ENCODE results near the gene SLC19A1.

DNA sequence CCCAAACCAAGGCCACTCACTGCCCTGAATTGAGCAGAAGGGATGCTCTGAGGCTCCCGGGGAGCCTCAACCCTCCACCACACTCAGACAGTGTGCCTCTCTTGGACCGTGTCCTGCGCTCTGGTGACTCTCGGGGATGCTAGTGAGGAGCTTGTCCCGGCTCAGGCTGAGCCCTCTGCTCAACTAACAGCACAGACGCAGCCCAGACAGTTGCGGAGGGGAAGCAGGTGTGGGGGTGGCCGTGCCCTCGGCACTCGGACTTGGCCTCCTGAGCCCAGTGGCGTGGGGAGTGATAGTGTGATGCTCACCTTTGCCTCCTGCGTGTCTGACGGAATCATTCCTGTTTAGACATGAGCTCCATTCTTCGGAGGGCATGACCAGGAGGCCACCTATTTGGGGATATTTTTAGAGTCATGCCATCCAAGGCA is 15.4 kb upstream of the SLC19A1 start:
- TF ChIP-seq, protein P1, sequence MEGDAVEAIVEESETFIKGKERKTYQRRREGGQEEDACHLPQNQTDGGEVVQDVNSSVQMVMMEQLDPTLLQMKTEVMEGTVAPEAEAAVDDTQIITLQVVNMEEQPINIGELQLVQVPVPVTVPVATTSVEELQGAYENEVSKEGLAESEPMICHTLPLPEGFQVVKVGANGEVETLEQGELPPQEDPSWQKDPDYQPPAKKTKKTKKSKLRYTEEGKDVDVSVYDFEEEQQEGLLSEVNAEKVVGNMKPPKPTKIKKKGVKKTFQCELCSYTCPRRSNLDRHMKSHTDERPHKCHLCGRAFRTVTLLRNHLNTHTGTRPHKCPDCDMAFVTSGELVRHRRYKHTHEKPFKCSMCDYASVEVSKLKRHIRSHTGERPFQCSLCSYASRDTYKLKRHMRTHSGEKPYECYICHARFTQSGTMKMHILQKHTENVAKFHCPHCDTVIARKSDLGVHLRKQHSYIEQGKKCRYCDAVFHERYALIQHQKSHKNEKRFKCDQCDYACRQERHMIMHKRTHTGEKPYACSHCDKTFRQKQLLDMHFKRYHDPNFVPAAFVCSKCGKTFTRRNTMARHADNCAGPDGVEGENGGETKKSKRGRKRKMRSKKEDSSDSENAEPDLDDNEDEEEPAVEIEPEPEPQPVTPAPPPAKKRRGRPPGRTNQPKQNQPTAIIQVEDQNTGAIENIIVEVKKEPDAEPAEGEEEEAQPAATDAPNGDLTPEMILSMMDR (conservative IDR thresholded peaks at IDR 0.05): no peak
- TF ChIP-seq EZH2 (IDR thresholded peaks at IDR 0.05; ENCODE audit: low read depth): no peak

Data from PC-9 (cell line).